SK-N-SH treated with all-trans-retinoic acid at 6 μM for 48 hours (cell line): ENCODE measurements around the gene ICA1.

Experiments
- ATAC-seq: fragments of 200-7000 bp; cut with Tn5 transposase; 3 replicates; pipeline ENCODE4 v1.9.1; 2020; ENCODE audit warnings: mild to moderate bottlenecking, moderate library complexity
- ARNTL ChIP-seq: fragments of 450-650 bp; formaldehyde crosslinking; IDR thresholded peaks from 2 replicates; pipeline ENCODE4 v1.5.0; 2020; ENCODE audit warnings: low read depth, mild to moderate bottlenecking, moderate library complexity, borderline replicate concordance
- BACH2 ChIP-seq: fragments of 250-450 bp; sonication (Bioruptor Pico); IDR thresholded peaks from 2 replicates; pipeline ENCODE4 v1.9.0; 2021; ENCODE audit warnings: mild to moderate bottlenecking, borderline replicate concordance
- CSDC2 ChIP-seq: fragments of 250-450 bp; sonication (Bioruptor Pico); IDR thresholded peaks from 2 replicates; pipeline ENCODE4 v1.5.0; 2020; ENCODE audit warnings: mild to moderate bottlenecking, moderate library complexity
- ESRRG ChIP-seq: fragments of 250-450 bp; sonication (Bioruptor Pico); IDR thresholded peaks from 2 replicates; pipeline ENCODE4 v1.6.1; 2021; ENCODE audit warnings: mild to moderate bottlenecking
- GLIS3 ChIP-seq: fragments of 250-450 bp; sonication (Bioruptor Pico); IDR thresholded peaks from 2 replicates; pipeline ENCODE4 v1.5.0; 2020; ENCODE audit warnings: mild to moderate bottlenecking, moderate library complexity
- ISL1 ChIP-seq: fragments of 250-450 bp; sonication (Bioruptor Pico); IDR thresholded peaks from 2 replicates; pipeline ENCODE4 v2.1.2; 2022; ENCODE audit warnings: mild to moderate bottlenecking, moderate library complexity
- OSR1 ChIP-seq: fragments of 250-450 bp; sonication (Bioruptor Pico); IDR thresholded peaks from 2 replicates; pipeline ENCODE4 v1.8.0; 2022; ENCODE audit warnings: moderate library complexity, mild to moderate bottlenecking, inconsistent platforms
- PPARA ChIP-seq: fragments of 250-450 bp; sonication (Bioruptor Pico); IDR thresholded peaks from 2 replicates; pipeline ENCODE4 v1.5.0; 2020; ENCODE audit warnings: mild to moderate bottlenecking, borderline replicate concordance
- RARB ChIP-seq: fragments of 250-450 bp; sonication (Bioruptor Pico); IDR thresholded peaks from 2 replicates; pipeline ENCODE4 v1.8.0; 2021; ENCODE audit warnings: mild to moderate bottlenecking, moderate library complexity
- SNAI2 ChIP-seq: fragments of 250-450 bp; sonication (Bioruptor Pico); IDR thresholded peaks from 2 replicates; pipeline ENCODE4 v1.5.0; 2020; ENCODE audit warnings: mild to moderate bottlenecking, moderate library complexity
- TOX ChIP-seq: fragments of 250-450 bp; sonication (Bioruptor Pico); IDR thresholded peaks from 2 replicates; pipeline ENCODE4 v1.8.0; 2021; ENCODE audit warnings: mild to moderate bottlenecking, moderate library complexity, borderline replicate concordance
- ZC3H10 ChIP-seq: fragments of 250-450 bp; sonication (Bioruptor Pico); IDR thresholded peaks from 2 replicates; pipeline ENCODE4 v1.5.1; 2021; ENCODE audit warnings: mild to moderate bottlenecking, moderate library complexity
- ZFP3 ChIP-seq: fragments of 250-450 bp; sonication (Bioruptor Pico); IDR thresholded peaks from 2 replicates; pipeline ENCODE4 v1.5.0; 2020; ENCODE audit warnings: mild to moderate bottlenecking, moderate library complexity
- ZFP30 ChIP-seq: fragments of 450-650 bp; formaldehyde crosslinking; IDR thresholded peaks from 2 replicates; pipeline ENCODE4 v1.5.0; 2022; ENCODE audit warnings: mild to moderate bottlenecking, moderate library complexity
- ZNF70 ChIP-seq: fragments of 450-650 bp; formaldehyde crosslinking; IDR thresholded peaks from 2 replicates; pipeline ENCODE4 v1.5.0; 2020; ENCODE audit warnings: mild to moderate bottlenecking, moderate library complexity
- ZNF8 ChIP-seq: fragments of 450-650 bp; formaldehyde crosslinking; IDR thresholded peaks from 2 replicates; pipeline ENCODE4 v1.5.0; 2020; ENCODE audit warnings: mild to moderate bottlenecking, moderate library complexity
- TF ChIP-seq, protein P1 (sequence below): fragments of 250-450 bp; sonication (Bioruptor Pico); IDR thresholded peaks from 2 replicates; pipeline ENCODE4 v1.8.0; 2020; ENCODE audit warnings: mild to moderate bottlenecking, moderate library complexity, borderline replicate concordance
- TF ChIP-seq, protein P2 (sequence below): fragments of 250-450 bp; sonication (Bioruptor Pico); IDR thresholded peaks from 2 replicates; pipeline ENCODE4 v1.8.0; 2021; ENCODE audit warnings: low read depth, mild to moderate bottlenecking, moderate library complexity, borderline replicate concordance
- TF ChIP-seq, protein P3 (sequence below): fragments of 250-450 bp; sonication (Bioruptor Pico); IDR thresholded peaks from 2 replicates; pipeline ENCODE4 v1.5.1; 2020; ENCODE audit warnings: low read depth, mild to moderate bottlenecking, moderate library complexity
- TF ChIP-seq, protein P4 (sequence below): fragments of 250-450 bp; sonication (Bioruptor Pico); IDR thresholded peaks from 2 replicates; pipeline ENCODE4 v1.5.1; 2021; ENCODE audit warnings: mild to moderate bottlenecking, moderate library complexity
- TF ChIP-seq, protein P5 (sequence below): fragments of 250-450 bp; sonication (Bioruptor Pico); IDR thresholded peaks from 2 replicates; pipeline ENCODE4 v1.5.0; 2020; ENCODE audit warnings: mild to moderate bottlenecking, moderate library complexity

Gene ICA1

DNA sequence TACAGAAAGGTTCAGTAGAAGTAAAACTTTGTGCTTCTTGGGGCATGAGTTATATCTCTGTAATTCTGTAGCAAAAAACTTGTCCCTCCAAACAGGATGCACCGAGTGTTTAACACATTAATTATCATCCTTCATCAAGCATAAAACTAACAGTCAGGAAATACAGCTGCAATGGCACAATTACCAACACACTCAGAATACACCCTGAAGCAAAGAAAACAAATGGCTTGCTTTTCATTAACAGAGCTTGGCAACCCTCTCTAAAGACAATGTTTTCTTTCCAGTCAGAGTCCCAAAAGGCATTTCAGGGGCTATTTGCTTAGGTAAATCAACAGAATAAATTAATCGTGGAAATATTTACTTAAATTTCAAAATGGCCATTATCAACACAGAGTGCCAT lies 107.7 kb downstream of the ICA1 start:
- TF ChIP-seq GLIS3 (CRISPR knock-in tag) (no peak), ZNF70 (CRISPR knock-in tag) (no peak), RARB (CRISPR knock-in tag) (no peak), PPARA (no peak), TOX (no peak), ESRRG (CRISPR knock-in tag) (no peak), ZFP30 (no peak), ARNTL (no peak)
- TF ChIP-seq, protein P1, sequence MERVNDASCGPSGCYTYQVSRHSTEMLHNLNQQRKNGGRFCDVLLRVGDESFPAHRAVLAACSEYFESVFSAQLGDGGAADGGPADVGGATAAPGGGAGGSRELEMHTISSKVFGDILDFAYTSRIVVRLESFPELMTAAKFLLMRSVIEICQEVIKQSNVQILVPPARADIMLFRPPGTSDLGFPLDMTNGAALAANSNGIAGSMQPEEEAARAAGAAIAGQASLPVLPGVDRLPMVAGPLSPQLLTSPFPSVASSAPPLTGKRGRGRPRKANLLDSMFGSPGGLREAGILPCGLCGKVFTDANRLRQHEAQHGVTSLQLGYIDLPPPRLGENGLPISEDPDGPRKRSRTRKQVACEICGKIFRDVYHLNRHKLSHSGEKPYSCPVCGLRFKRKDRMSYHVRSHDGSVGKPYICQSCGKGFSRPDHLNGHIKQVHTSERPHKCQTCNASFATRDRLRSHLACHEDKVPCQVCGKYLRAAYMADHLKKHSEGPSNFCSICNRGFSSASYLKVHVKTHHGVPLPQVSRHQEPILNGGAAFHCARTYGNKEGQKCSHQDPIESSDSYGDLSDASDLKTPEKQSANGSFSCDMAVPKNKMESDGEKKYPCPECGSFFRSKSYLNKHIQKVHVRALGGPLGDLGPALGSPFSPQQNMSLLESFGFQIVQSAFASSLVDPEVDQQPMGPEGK (CRISPR knock-in tag), result no peak
- TF ChIP-seq, protein P2, sequence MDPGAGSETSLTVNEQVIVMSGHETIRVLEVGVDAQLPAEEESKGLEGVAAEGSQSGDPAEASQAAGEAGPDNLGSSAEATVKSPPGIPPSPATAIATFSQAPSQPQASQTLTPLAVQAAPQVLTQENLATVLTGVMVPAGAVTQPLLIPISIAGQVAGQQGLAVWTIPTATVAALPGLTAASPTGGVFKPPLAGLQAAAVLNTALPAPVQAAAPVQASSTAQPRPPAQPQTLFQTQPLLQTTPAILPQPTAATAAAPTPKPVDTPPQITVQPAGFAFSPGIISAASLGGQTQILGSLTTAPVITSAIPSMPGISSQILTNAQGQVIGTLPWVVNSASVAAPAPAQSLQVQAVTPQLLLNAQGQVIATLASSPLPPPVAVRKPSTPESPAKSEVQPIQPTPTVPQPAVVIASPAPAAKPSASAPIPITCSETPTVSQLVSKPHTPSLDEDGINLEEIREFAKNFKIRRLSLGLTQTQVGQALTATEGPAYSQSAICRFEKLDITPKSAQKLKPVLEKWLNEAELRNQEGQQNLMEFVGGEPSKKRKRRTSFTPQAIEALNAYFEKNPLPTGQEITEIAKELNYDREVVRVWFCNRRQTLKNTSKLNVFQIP (CRISPR knock-in tag), result no peak
- no peak for ATAC-seq

DNA sequence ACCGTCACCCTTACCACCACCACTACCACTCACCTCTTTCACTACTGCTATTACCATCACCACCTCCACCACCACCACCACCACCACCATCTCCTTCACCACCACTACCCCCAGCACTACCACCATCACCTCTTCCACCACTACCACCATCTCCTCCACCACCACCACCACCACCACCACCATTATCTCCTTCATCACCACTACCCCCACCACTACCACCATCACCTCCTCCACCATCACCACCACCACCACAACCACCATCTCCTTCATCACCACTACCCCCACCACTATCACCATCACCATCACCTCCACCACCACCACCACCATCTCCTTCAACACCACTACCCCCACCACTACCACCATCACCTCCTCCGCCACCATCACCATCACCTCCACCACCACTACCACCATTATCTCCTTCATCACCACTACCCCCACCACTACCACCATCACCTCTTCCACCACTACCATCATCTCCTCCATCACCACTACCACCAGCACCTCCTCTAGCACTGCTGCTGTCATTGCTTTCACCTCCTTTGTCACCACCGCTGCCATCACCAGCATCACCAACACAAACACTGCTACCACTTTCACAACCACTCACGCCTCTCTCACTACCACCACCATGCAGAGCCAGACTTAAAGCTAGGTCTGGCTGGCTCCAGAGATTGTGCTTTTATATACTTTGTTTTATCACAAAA lies 109.3 kb downstream of the ICA1 start:
- TF ChIP-seq ISL1 (no peak), ZNF70 (CRISPR knock-in tag) (no peak), ZNF8 (no peak), ARNTL (no peak), ZFP3 (no peak), CSDC2 (CRISPR knock-in tag) (no peak), ZFP30 (no peak), OSR1 (CRISPR knock-in tag) (no peak), PPARA (no peak), TOX (no peak)
- TF ChIP-seq, protein P2 (CRISPR knock-in tag), result no peak
- TF ChIP-seq, protein P1 (CRISPR knock-in tag), result no peak
- TF ChIP-seq, protein P3, sequence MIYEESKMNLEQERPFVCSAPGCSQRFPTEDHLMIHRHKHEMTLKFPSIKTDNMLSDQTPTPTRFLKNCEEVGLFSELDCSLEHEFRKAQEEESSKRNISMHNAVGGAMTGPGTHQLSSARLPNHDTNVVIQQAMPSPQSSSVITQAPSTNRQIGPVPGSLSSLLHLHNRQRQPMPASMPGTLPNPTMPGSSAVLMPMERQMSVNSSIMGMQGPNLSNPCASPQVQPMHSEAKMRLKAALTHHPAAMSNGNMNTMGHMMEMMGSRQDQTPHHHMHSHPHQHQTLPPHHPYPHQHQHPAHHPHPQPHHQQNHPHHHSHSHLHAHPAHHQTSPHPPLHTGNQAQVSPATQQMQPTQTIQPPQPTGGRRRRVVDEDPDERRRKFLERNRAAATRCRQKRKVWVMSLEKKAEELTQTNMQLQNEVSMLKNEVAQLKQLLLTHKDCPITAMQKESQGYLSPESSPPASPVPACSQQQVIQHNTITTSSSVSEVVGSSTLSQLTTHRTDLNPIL (CRISPR knock-in tag), result no peak
- no peak for ATAC-seq

DNA sequence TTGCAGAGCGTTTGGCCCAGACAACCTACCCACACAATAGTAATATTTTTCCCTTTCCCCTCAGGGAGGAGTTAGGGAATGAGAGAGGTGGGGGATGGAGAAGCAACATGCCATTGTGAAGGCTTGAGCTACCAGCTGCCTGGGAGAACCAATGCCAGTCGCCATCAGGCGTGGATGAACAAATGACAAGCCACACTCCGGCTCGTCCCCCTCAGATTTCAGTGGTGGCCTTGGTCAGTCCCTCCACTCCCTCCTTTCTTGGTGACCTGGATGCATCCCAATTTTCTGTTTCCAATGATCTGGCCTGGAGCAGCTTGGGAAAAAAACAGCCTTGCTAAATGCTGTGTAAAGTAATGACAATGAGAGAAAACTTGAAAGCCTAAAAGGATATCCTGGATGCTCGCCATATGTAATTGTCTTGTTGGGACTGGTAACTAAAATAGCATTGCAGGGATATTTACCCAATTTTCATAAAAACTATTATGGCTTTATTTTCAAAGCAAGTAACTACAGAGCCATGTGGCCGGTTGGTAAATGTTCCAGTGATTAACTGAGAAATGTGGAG lies 110.7 kb downstream of the ICA1 start:
- TF ChIP-seq ZC3H10 (CRISPR knock-in tag) (no peak), ARNTL (no peak), BACH2 (no peak), SNAI2 (CRISPR knock-in tag) (no peak), PPARA (no peak)
- TF ChIP-seq, protein P4, sequence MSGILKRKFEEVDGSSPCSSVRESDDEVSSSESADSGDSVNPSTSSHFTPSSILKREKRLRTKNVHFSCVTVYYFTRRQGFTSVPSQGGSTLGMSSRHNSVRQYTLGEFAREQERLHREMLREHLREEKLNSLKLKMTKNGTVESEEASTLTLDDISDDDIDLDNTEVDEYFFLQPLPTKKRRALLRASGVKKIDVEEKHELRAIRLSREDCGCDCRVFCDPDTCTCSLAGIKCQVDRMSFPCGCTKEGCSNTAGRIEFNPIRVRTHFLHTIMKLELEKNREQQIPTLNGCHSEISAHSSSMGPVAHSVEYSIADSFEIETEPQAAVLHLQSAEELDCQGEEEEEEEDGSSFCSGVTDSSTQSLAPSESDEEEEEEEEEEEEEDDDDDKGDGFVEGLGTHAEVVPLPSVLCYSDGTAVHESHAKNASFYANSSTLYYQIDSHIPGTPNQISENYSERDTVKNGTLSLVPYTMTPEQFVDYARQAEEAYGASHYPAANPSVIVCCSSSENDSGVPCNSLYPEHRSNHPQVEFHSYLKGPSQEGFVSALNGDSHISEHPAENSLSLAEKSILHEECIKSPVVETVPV, result no peak
- TF ChIP-seq, protein P5, sequence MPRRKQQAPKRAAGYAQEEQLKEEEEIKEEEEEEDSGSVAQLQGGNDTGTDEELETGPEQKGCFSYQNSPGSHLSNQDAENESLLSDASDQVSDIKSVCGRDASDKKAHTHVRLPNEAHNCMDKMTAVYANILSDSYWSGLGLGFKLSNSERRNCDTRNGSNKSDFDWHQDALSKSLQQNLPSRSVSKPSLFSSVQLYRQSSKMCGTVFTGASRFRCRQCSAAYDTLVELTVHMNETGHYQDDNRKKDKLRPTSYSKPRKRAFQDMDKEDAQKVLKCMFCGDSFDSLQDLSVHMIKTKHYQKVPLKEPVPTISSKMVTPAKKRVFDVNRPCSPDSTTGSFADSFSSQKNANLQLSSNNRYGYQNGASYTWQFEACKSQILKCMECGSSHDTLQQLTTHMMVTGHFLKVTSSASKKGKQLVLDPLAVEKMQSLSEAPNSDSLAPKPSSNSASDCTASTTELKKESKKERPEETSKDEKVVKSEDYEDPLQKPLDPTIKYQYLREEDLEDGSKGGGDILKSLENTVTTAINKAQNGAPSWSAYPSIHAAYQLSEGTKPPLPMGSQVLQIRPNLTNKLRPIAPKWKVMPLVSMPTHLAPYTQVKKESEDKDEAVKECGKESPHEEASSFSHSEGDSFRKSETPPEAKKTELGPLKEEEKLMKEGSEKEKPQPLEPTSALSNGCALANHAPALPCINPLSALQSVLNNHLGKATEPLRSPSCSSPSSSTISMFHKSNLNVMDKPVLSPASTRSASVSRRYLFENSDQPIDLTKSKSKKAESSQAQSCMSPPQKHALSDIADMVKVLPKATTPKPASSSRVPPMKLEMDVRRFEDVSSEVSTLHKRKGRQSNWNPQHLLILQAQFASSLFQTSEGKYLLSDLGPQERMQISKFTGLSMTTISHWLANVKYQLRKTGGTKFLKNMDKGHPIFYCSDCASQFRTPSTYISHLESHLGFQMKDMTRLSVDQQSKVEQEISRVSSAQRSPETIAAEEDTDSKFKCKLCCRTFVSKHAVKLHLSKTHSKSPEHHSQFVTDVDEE (CRISPR knock-in tag), result no peak
- TF ChIP-seq, protein P1 (CRISPR knock-in tag), result no peak
- ATAC-seq, result no peak
